GM19239 (cell line): ENCODE results near the gene KRTAP4-8.
"Not testable (repeated sequence)": the region's sequence is repeated elsewhere in the genome, so short reads cannot be mapped to it uniquely, and the experiment has no call there.

Source experiments
- DNase-seq: peaks from one replicate; pipeline ENCODE4 v3.0.0; 2011; ENCODE audit warnings: low spot score; ENCODE audit not compliant: insufficient read length
- FAIRE-seq: peaks from 2 replicates; lab custom pipeline; 2011; peaks lifted over from hg19 to GRCh38; lab: Jason Lieb, UNC

The KRTAP4-8 gene

DNA sequence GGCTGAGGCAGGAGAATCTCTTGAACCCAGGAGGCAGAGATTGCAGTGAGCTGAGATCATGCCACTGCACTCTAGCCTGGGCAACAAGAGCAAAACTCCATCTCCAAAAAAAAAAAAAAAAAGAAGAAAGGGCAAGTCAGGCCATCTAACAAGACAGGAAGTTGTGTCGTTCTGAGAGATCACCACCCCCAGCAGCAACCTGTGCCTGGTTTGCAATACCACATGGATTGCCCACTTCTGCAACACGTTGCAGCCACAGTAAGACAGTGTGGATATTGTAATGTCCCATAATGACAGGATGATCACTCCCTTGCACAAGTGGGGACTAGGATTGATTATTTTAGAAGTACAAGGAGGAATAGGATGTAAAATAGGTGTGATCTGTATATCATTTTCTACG lies 28.9 kb downstream of the KRTAP4-8 start:
- FAIRE-seq (no peak), DNase-seq (no peak)

DNA sequence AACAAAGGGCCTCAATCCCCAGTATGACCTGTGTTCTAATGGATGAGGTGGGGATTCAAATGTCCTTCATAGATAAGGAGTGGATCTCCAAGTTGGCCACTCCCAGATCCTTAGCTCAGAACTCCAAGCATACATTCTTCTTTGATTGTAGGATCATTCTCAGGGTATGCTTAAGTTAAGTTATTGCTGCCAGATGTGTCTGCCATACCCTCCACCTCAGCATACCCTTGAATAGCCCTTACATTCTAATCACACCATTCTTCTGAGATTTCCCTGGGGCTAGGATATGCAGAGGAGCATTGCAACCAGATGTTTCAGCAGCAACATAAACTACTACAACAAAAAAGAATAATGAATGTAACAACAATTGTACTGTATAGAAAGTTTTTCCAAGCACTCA lies 30.7 kb downstream of the KRTAP4-8 start:
- FAIRE-seq = no peak
- DNase-seq = no peak

DNA sequence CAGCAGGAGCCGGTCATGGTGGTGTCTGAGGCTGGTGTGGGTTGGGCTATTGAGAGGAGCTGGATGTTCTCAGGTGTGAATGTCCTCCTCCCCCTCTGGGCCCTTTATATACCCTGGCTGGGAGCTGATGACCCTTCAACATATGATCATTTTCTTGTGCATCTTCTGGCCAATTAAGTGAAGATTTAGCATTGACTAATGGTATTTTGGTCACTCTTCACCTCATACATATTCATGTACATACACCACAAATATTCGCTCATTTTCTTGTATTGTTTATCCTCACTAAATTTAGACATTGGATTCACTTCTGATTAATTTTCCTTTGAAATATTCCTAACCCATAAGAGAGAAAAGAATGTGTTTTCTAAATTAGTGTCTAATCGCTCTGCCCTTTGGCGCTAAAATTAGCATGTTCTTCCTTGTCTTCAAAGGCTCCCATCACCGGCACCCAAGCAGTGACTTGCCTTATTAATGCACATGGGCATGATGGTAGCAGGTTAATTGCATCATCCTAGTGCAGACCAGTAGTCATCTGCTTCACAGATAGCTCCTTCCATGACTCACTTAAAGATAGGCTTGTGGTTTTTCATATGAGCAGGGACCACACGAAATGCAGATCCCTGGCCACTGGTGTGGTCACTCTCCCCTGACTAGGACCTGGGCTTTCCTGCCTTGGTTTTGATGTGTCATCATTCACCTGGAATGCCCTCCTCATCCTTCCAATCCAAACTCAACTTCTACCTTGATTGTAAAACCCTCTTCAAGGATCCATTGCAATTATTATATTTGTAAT lies 31.9 kb downstream of the KRTAP4-8 start, which contains the start of gene KRTAP2-4:
Gene KRTAP2-4, minus strand, starts transcription at position 51 of the 796 bp plus-strand sequence. Its CDS starts 34 bp downstream, at position 17.
- FAIRE-seq (no peak), DNase-seq (no peak)

DNA sequence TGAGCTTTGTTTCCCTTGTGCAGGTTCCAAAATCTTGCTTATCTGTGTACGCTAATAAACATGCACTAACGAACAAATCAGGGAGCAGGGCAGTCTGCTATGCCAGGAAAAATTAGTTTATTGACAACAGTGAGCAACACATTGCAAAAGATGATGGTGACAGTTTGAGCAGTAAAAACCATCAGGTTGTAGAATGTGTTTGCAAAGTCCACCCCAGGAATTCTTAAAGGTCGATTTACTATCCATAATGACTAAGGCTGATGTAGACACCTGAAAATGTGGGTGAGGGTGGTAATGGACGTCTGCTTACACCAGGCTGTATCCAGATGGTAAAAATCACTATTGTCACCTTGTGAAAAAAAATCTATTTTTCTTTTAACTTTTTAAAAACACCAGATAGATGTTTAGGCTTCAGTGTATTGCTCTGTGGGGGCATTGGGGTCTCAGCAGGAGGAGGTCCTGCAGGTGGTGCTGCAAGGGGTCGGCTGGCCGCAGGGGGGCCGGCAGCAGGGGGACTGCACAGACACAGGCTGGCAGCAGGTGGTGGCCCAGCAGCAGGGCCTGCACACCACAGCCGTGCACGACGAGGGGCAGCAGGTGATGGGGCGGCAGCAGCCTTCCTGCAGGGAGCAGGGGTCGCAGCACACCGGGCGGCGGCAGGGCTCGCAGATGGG lies 32.8 kb downstream of the KRTAP4-8 start:
- not testable (repeated sequence) for FAIRE-seq, DNase-seq

DNA sequence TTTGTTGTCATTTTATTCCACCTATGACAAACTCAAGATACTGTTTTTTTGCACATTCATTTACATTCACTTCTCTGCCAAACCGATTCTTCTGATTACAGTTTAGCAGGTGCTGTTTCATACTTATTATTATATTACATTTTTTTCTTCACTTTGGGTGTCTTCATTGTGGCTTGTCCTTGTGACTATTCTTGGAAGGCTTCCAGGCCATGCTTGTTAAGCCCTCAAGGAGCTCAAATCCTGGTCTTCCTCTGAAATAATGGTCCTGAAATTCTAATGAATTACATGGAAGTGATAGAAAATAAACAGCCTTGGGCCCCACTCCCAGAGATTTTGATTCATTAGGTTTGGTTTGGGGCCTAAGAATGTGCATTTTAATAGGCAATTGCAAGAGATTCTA lies 33.6 kb downstream of the KRTAP4-8 start:
- FAIRE-seq (no peak), DNase-seq (no peak)

DNA sequence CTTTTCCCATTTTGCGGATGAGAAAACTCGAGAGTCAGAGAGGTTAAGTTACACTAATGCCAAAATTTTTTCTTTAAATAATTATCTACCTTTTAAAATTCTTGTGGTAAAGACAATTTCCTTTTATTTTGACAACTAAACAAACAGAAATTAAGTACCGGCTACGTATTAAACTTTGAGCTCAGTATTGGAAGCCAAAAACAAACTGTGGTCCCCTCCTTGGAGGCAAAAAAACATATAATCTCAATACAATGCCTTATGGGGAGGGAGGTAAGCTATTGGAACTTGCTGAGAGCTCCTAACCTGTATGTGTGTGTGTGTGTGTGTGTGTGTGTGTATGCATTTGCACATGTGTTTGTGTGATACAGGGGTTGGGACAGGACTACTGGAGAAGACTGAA lies 34.5 kb downstream of the KRTAP4-8 start:
- FAIRE-seq (no peak), DNase-seq (no peak)

DNA sequence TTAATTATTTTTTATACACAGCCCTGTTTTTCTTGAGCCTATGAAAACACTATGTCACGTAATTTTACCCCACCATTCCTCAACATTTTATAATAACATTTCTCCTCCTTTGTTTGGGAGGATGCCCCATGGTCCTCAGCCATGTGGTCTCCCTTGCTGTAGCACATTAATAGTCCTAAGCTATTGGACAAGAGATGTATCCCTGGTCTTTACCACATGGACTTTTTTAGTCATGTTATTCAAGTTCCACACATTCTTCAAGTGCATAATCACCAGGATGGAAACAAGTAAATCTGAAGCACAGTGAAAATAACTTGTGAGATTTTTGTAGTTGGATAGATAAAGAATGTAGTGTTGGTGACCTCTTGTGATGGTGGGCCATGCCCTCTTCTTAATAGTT lies 36.0 kb downstream of the KRTAP4-8 start:
- DNase-seq = no peak
- no peak for FAIRE-seq

GRCh38 chr17:41060052-41060604 lies 37.8 kb downstream of the KRTAP4-8 start, which contains the start of gene KRTAP2-3:
Gene KRTAP2-3 (minus strand): TSS chr17:41060114. CDS start chr17:41060050, 64 bp downstream.
- FAIRE-seq (no peak), DNase-seq (no peak)

DNA sequence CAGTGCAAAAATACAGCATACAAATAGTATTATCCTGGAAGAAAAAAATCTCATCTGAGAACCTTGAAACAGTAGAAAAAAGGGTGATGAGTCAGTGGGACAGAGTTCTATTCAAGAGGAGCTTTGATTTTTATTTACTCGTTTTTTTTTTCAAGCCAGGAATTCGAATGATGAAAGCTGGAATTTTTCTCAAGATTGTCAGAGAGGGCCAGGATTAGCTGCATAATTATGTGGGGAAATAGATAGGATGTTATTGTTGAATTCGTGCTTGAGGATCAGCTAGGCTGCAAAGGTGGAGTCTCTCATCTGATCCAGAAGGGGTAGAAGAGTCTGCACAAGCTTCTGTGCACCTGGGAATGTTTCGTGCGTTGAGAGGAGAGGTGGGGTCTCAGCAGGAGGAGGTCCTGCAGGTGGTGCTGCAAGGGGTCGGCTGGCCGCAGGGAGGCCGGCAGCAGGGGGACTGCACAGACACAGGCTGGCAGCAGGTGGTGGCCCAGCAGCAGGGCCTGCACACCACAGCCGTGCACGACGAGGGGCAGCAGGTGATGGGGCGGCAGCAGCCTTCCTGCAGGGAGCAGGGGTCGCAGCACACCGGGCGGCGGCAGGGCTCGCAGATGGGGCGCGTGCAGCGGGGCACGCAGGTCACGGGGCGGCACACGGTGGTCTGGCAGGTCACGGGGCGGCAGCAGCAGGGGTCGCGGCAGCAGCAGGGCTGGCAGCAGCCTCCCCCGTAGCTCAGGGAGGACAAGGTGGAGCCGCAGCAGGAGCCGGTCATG lies 38.5 kb downstream of the KRTAP4-8 start:
- not testable (repeated sequence) for DNase-seq, FAIRE-seq

- no peak for DNase-seq
- no peak for FAIRE-seq
These were observed 39.2 kb downstream of the KRTAP4-8 start for GRCh38 chr17:41058741-41059140.

GRCh38 chr17:41057547-41057946 lies 40.4 kb downstream of the KRTAP4-8 start:
- FAIRE-seq (no peak), DNase-seq (no peak)

GRCh38 chr17:41055130-41055529 lies 42.8 kb downstream of the KRTAP4-8 start, which contains the start of gene KRTAP2-2:
Gene KRTAP2-2 (minus strand): TSS chr17:41055230. CDS start chr17:41055211, 19 bp downstream.
- FAIRE-seq, DNase-seq: not testable (repeated sequence)

DNA sequence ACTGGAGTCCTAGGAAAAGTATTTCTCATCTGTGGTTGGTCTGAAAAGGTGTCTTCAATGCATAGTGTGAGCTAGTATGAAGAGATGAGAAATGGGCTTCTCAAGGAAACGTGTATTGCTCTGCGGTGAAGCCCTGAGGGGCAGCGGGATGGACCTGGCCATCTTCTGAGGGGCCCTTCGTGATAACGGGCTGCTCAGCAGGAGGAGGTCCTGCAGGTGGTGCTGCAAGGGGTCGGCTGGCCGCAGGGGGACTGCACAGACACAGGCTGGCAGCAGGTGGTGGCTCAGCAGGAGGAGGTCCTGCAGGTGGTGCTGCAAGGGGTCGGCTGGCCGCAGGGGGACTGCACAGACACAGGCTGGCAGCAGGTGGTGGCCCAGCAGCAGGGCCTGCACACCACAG lies 43.4 kb downstream of the KRTAP4-8 start:
- not testable (repeated sequence) for FAIRE-seq, DNase-seq

DNA sequence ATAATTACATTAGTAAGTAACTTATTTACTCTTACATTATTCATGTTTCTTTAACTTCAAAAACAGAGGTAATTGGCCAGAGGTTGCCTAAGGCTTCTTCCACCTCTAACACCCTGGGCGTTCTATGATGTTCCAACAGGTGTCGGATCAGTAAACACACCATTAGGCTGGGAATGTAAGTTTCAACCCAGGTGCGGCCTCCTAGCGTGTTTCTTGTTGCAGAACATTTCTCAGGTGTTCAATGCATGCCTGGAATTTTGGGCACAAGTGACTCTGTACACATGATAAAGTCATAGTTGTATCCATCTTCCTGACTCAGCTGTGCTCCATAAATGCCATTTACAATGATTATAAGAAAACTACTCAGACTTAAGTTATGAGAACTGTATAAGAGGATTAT lies 43.9 kb downstream of the KRTAP4-8 start:
- DNase-seq (no peak), FAIRE-seq (no peak)

DNA sequence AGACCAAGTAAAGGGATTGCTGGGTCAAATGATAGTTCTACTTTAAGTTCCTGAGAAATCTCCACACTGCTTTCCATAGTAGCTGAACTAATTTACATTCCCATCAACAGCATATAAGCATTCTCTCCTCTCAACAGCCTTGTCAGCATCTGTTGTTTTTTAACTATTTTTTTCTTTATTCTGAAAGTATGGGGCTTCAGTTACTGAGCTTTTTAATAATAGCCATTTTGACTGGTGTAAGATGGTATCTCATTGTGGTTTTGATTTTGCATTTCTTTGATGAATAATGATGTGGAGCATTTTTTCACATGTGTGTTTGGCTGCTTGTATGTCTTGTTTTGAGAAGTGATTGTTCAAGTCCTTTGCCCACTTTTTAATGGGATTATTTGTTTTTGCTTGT lies 45.4 kb downstream of the KRTAP4-8 start:
- DNase-seq (no peak), FAIRE-seq (no peak)

GRCh38 chr17:41049110-41049509 lies 48.8 kb downstream of the KRTAP4-8 start:
- FAIRE-seq (no peak), DNase-seq (no peak)

DNA sequence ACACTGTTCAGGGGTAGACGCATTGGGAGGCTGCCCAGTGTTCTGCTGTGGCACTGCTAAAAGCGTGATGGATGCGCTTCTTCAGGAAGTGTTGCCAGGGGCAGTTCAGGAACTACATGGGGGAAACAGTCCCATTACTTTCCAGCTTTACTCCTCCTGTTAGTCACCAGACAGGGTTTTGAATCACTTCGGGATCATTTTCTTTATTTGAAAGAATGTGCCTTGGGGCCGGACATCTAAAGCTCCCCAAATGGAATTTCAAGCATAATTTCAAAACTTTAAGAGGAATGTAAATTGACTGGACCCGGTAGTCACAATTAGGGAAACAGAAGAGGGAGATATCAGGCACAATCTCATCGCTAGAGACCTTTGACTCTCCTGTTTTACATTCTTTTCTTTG lies 49.5 kb downstream of the KRTAP4-8 start:
- no peak for DNase-seq
- no peak for FAIRE-seq
